HG03103 (cell line): Measurements from ENCODE around the gene FOXN4.

Experiments used
- ATAC-seq: cut with Tn5 transposase; IDR thresholded peaks from one replicate; pipeline ENCODE4 v1.9.1; 2021; ENCODE audit warnings: low read depth; ENCODE audit not compliant: unreplicated experiment

FOXN4 gene

GRCh38 chr12:109228664-109229063 is 80.4 kb downstream of the FOXN4 start:
- ATAC-seq, result no peak
